Endothelial cell of umbilical vein (primary cell): Measurements from ENCODE around the gene NFIC. TPM values are rescaled to one million over a fixed set of nuclear protein-coding genes. Genes with fewer than 3 reads are reported as not detected.

Experiments
- BruUV-seq: library from RNA; stranded (reverse); fragments of 400-500 nt; replicated peaks from 2 replicates; lab custom pipeline; 2021; lab: Mats Ljungman, UMichigan
- CTCF ChIA-PET: fragments of 300-600, 350-600 bp; sonication (Branson Sonifier 250); formaldehyde crosslinking; loops from one replicate; lab custom pipeline; 2021; ENCODE audit warnings: antibody characterized with exemption, inconsistent platforms; lab: Charles Lee
- POLR2A ChIA-PET: fragments of 300-600, 350-600 bp; sonication (Branson Sonifier 250); formaldehyde crosslinking; loops from one replicate; lab custom pipeline; 2021; ENCODE audit warnings: antibody characterized with exemption, inconsistent platforms; lab: Charles Lee
- DNase-seq: peaks from one replicate; pipeline ENCODE4 v3.0.0-alpha.2; 2011; ENCODE audit warnings: low read depth, low spot score
- FAIRE-seq: peaks from 2 replicates; lab custom pipeline; 2011; peaks lifted over from hg19 to GRCh38; lab: Jason Lieb, UNC
- H2AFZ ChIP-seq: 2 replicates; pipeline ENCODE4 v1.6.0; 2012; ENCODE audit warnings: low read depth, low read length, control low read depth, inconsistent platforms
- H3K27ac ChIP-seq: 2 replicates; pipeline ENCODE4 v1.5.1; 2011; ENCODE audit warnings: low read depth, mild to moderate bottlenecking, control low read depth, low read length, moderate library complexity; ENCODE audit not compliant: insufficient read depth
- H3K27me3 ChIP-seq, 2 experiments: 2 replicates each; pipeline versions ENCODE4 v1.6.0 to v1.6.1; 2011; ENCODE audit warnings: low read length in 2 of 2, mixed read lengths in 1 of 2; ENCODE audit not compliant: control insufficient read depth in 2 of 2, insufficient read depth in 2 of 2
- H3K36me3 ChIP-seq, 2 experiments: 2 replicates in 1 of 2; 3 replicates in 1 of 2; pipeline ENCODE4 v1.5.1; 2011; ENCODE audit warnings: low read length in 2 of 2, mild to moderate bottlenecking in 1 of 2, moderate library complexity in 1 of 2; ENCODE audit not compliant: control insufficient read depth in 2 of 2, insufficient read depth in 2 of 2; ENCODE audit errors: extremely low read depth in 1 of 2
- H3K4me1 ChIP-seq: 3 replicates; pipeline ENCODE4 v1.5.1; 2011; ENCODE audit warnings: mild to moderate bottlenecking, low read length; ENCODE audit not compliant: control insufficient read depth, insufficient read depth; ENCODE audit errors: extremely low read depth
- H3K4me2 ChIP-seq: 2 replicates; pipeline ENCODE4 v1.6.1; 2011; ENCODE audit warnings: low read length, control low read depth, mixed read lengths; ENCODE audit not compliant: insufficient read depth
- H3K4me3 ChIP-seq, 3 experiments: fragments of 200-600 bp in 1 of 3; sonication (generic), shearing (Covaris generic) in 1 of 3; replicated peaks in 1 of 3; 2 replicates each; pipeline ENCODE4 v1.5.1; 2011 to 2016; ENCODE audit warnings: control low read depth in 3 of 3, low read length in 3 of 3, mild to moderate bottlenecking in 2 of 3, inconsistent platforms in 1 of 3, low read depth in 1 of 3, moderate library complexity in 1 of 3; ENCODE audit not compliant: insufficient read depth in 1 of 3
- H3K79me2 ChIP-seq: 2 replicates; pipeline ENCODE4 v1.6.0; 2012; ENCODE audit warnings: low read length, inconsistent platforms; ENCODE audit not compliant: control insufficient read depth, insufficient read depth
- H3K9ac ChIP-seq: replicated peaks from 2 replicates; pipeline ENCODE3; 2011; ENCODE audit warnings: low read length, control low read depth; ENCODE audit not compliant: insufficient read depth; ENCODE audit errors: extremely low read depth
- H3K9me1 ChIP-seq: replicated peaks from 3 replicates; pipeline ENCODE4 v1.6.0; 2011; ENCODE audit warnings: mild to moderate bottlenecking, low read length; ENCODE audit not compliant: control insufficient read depth, insufficient read depth; ENCODE audit errors: extremely low read depth
- H3K9me3 ChIP-seq: replicated peaks from 2 replicates; pipeline ENCODE4 v1.5.1; 2012; ENCODE audit warnings: low read length, inconsistent platforms; ENCODE audit not compliant: control insufficient read depth, insufficient read depth
- H4K20me1 ChIP-seq: replicated peaks from 2 replicates; pipeline ENCODE3; 2011; ENCODE audit warnings: mild to moderate bottlenecking, low read length; ENCODE audit not compliant: control insufficient read depth, insufficient read depth; ENCODE audit errors: extremely low read depth
- CTCF ChIP-seq, 2 donors: IDR thresholded peaks; 1 replicate in 1 of 2; 2 replicates in 1 of 2; pipeline ENCODE4 v1.5.1; 2011; ENCODE audit warnings: low read length in 2 of 2, mild to moderate bottlenecking in 2 of 2, moderate library complexity in 2 of 2, control low read depth in 1 of 2, inconsistent platforms in 1 of 2, low read depth in 1 of 2; ENCODE audit not compliant: insufficient read depth in 1 of 2; ENCODE audit errors: extremely low read depth in 1 of 2
- EZH2 ChIP-seq: IDR thresholded peaks from 2 replicates; pipeline ENCODE4 v1.6.1; 2012; ENCODE audit warnings: borderline replicate concordance, low read depth, mild to moderate bottlenecking, moderate library complexity, low read length, inconsistent platforms; ENCODE audit not compliant: severe bottlenecking
- FOS ChIP-seq: IDR thresholded peaks from 2 replicates; pipeline ENCODE4 v1.6.1; 2011; ENCODE audit warnings: mild to moderate bottlenecking, low read length, moderate library complexity, borderline replicate concordance; ENCODE audit not compliant: insufficient read depth
- GATA2 ChIP-seq: IDR thresholded peaks from 2 replicates; pipeline ENCODE4 v1.7.0; 2011; ENCODE audit warnings: low read depth, mild to moderate bottlenecking, moderate library complexity, mixed read lengths, low read length; ENCODE audit not compliant: insufficient read length, insufficient read depth
- JUN ChIP-seq: IDR thresholded peaks from 2 replicates; pipeline ENCODE4 v1.6.1; 2011; ENCODE audit warnings: borderline replicate concordance, low read depth; ENCODE audit not compliant: insufficient read length, insufficient read depth
- MAX ChIP-seq: IDR thresholded peaks from 2 replicates; pipeline ENCODE4 v1.6.1; 2011; ENCODE audit not compliant: insufficient read depth, insufficient read length
- MYC ChIP-seq: IDR thresholded peaks from one replicate; pipeline ENCODE4 v1.6.1; 2011; ENCODE audit warnings: mild to moderate bottlenecking, low read depth, low read length
- POLR2A ChIP-seq: IDR thresholded peaks from 2 replicates; pipeline ENCODE4 v1.6.1; 2012; ENCODE audit warnings: low read depth, mild to moderate bottlenecking, control low read depth, low read length
- POLR2AphosphoS5 ChIP-seq: IDR thresholded peaks from 2 replicates; pipeline ENCODE4 v1.6.1; 2012; ENCODE audit warnings: low read depth, mild to moderate bottlenecking, control low read depth, low read length, moderate library complexity; ENCODE audit not compliant: insufficient read depth
- dilution Hi-C: fragments of 300-500 bp; cut with MboI; formaldehyde crosslinking; loops from one replicate; pipeline ENCODE4 v1.15.0; 2019; ENCODE audit warnings: low sequenced_read_pairs; ENCODE audit not compliant: extremely low pct_ligation_motif_present
- intact Hi-C: fragments of 100-400 bp; cut with micrococcal nuclease; formaldehyde crosslinking; loops from one replicate; pipeline ENCODE4 v1.10.0; 2022
- polyA plus RNA-seq, 4 experiments: library from polyadenylated mRNA; depleted of rRNA in 3 of 4; stranded (reverse) in 3 of 4; unstranded in 1 of 4; fragments of >200 nt; gene quantifications; 2 replicates each; pipeline versions ENCODE4 v1.2.1 to v1.2.3, GENCODE V29; 2011 to 2012; ENCODE audit warnings: missing spikeins in 1 of 4
- total RNA-seq: library from RNA; stranded (reverse); gene quantifications from 2 replicates; pipeline ENCODE4 v1.2.3, GENCODE V29; 2021

The NFIC gene
- total and polyA plus RNA-seq, 2 donors (not counting 3 experiments of a cell fraction or from before 2014, with no cell fraction given), result 11.4 to 133 TPM

GRCh38 chr19:3360421-3361383 lies 5.7 kb upstream of the NFIC start:
- H3K36me3 ChIP-seq, result no peaks in the 10 kb centered on the region
- peak overlapping the region; percentile 81 for H3K4me2 ChIP-seq
- no peak for TF ChIP-seq MYC
- peak in 1 of 2 donors; percentile 1 for TF ChIP-seq CTCF (IDR thresholded peaks at IDR 0.05; ENCODE audit: extremely low read depth in 1 of 2, insufficient read depth in 1 of 2, low read depth in 1 of 2, low read length in 2 of 2)
- no peak for TF ChIP-seq JUN
- peak; percentile 72 for TF ChIP-seq MAX
- no peak for TF ChIP-seq GATA2
- TF ChIP-seq EZH2, result no peak
- TF ChIP-seq POLR2A, result peak; percentile 39
- no peak for TF ChIP-seq FOS
- peak; percentile 30 for TF ChIP-seq POLR2AphosphoS5
- DNase-seq (peak; percentile 47), FAIRE-seq (peak; percentile 24)
- H3K9me1 ChIP-seq, result no peaks in the 10 kb centered on the region
- no peaks in the 10 kb centered on the region for H4K20me1 ChIP-seq
- peak overlapping the region; percentile 8 for H2AFZ ChIP-seq
- CTCF ChIA-PET, result interaction anchor here (1.0 to 1.6 kb wide), 3 partner anchors 68 to 109 kb away, joined by 3 to 9 read pairs (median 5); no protein-coding TSS in a partner anchor
- H3K9me3 ChIP-seq, result no peaks in the 10 kb centered on the region
- dilution Hi-C loops, result no loop called here
- peak overlapping the region; percentile 41 for H3K9ac ChIP-seq
- H3K4me1 ChIP-seq, result peaks cover 16% of the 10 kb centered on the region
- peaks cover 27% of the 10 kb centered on the region for H3K79me2 ChIP-seq
- H3K27me3 ChIP-seq, result no peaks in the 10 kb centered on the region
- H3K27ac ChIP-seq, result no peak overlapping the region
- intact Hi-C loops, result loop anchor here (2.0 kb wide), 1 partner anchor 68 kb away; no protein-coding TSS in a partner anchor
- POLR2A ChIA-PET, result no interaction called here
- peak overlapping the region; percentile 52 to 94 (median 68) for H3K4me3 ChIP-seq
- no TSS peak for BruUV-seq
